GM19438 (cell line): ENCODE measurements around the gene PPP1R13L.
"Not testable (repeated sequence)": the region's sequence is repeated elsewhere in the genome, so short reads cannot be mapped to it uniquely, and the experiment has no call there.

ENCODE experiments used
- ATAC-seq: cut with Tn5 transposase; IDR thresholded peaks from one replicate; pipeline ENCODE4 v1.9.1; 2021; ENCODE audit warnings: low read depth; ENCODE audit not compliant: unreplicated experiment

Gene PPP1R13L

GRCh38 chr19:45349126-45349415 lies 55.8 kb downstream of the PPP1R13L start:
- ATAC-seq: no peak

GRCh38 chr19:45348367-45349125 lies 56.3 kb downstream of the PPP1R13L start:
- ATAC-seq: no peak

GRCh38 chr19:45347570-45348366 lies 57.1 kb downstream of the PPP1R13L start:
- ATAC-seq: no peak

GRCh38 chr19:45346449-45346848 lies 58.4 kb downstream of the PPP1R13L start:
- no peak for ATAC-seq

GRCh38 chr19:45345506-45345860 lies 59.4 kb downstream of the PPP1R13L start:
- ATAC-seq: no peak

- no peak for ATAC-seq
Observed at GRCh38 chr19:45344621-45345505, 60.0 kb downstream of the PPP1R13L start.

GRCh38 chr19:45342911-45343310 lies 62.0 kb downstream of the PPP1R13L start:
- ATAC-seq: no peak

GRCh38 chr19:45340899-45341453 lies 63.9 kb downstream of the PPP1R13L start:
- no peak for ATAC-seq

- ATAC-seq: no peak
Observed at GRCh38 chr19:45340232-45340898, 64.5 kb downstream of the PPP1R13L start, which contains the start of gene KLC3. Gene KLC3 (plus strand): TSS chr19:45340750. CDS start chr19:45345542, 4,792 bp downstream.

GRCh38 chr19:45339629-45340028 lies 65.2 kb downstream of the PPP1R13L start:
- no peak for ATAC-seq

- no peak for ATAC-seq
Observed at GRCh38 chr19:45336696-45337251, 68.1 kb downstream of the PPP1R13L start.

- not testable (repeated sequence) for ATAC-seq
Observed at GRCh38 chr19:45334881-45335280, 70.0 kb downstream of the PPP1R13L start.

- no peak for ATAC-seq
Observed at GRCh38 chr19:45333609-45334303, 71.1 kb downstream of the PPP1R13L start.

GRCh38 chr19:45331411-45331810 lies 73.5 kb downstream of the PPP1R13L start:
- no peak for ATAC-seq
